Measurements from ENCODE around the gene FBXO47. TPM values are rescaled to one million over a fixed set of nuclear protein-coding genes. Genes with fewer than 3 reads are reported as not detected.

FBXO47 gene
- total and polyA plus RNA-seq, 12 donors, result not detected

GRCh38 chr17:38919316-38920078, 47.7 kb downstream of the FBXO47 start:
- 93 to 95% (median 94%) methylated on average over 13 to 16 of the region's 16 CpGs for WGBS, 4 donors
- Histone ChIP-seq H3K9me3 (replicated peaks in 1 of 3) (no peaks in the 10 kb centered on the region), H3K36me3 (replicated peaks in 1 of 2) (peaks cover 0 to 53% of the 10 kb centered on the region in 2 donors), H3K4me1 (replicated peaks in 1 of 2) (peaks cover 5 to 13% of the 10 kb centered on the region in 2 donors), H3K27ac (no peak overlapping the region), H3K27me3 (no peaks in the 10 kb centered on the region), H3K4me3 (no peak overlapping the region)
- DNase-seq, result peak in 1 of 7 donors; percentile 46
- intact Hi-C loops (cut with DNase I), result no loop called here
- TF ChIP-seq CTCF (IDR thresholded peaks at IDR 0.05) (no peak), POLR2A (IDR thresholded peaks at IDR 0.05) (no peak)

- Histone ChIP-seq H3K36me3 (replicated peaks in 1 of 2) (peaks cover 0 to 59% of the 10 kb centered on the region in 2 donors), H3K4me1 (replicated peaks in 1 of 2) (peaks cover 5 to 13% of the 10 kb centered on the region in 2 donors), H3K27me3 (no peaks in the 10 kb centered on the region), H3K27ac (no peak overlapping the region), H3K9me3 (replicated peaks in 1 of 3) (no peaks in the 10 kb centered on the region), H3K4me3 (no peak overlapping the region)
- peak in 1 of 7 donors; percentile 35 for DNase-seq
- WGBS, 4 donors, result 82 to 98% (median 93%) methylated on average over 4 to 5 of the region's 5 CpGs
- intact Hi-C loops (cut with DNase I), result no loop called here
- TF ChIP-seq POLR2A (IDR thresholded peaks at IDR 0.05) (no peak), CTCF (IDR thresholded peaks at IDR 0.05) (no peak)
These were observed 48.3 kb downstream of the FBXO47 start for GRCh38 chr17:38918916-38919315.

GRCh38 chr17:38918129-38918913, 48.9 kb downstream of the FBXO47 start:
- Histone ChIP-seq H3K9me3 (replicated peaks in 1 of 3) (no peaks in the 10 kb centered on the region), H3K36me3 (replicated peaks in 1 of 2) (peaks cover 0 to 61% of the 10 kb centered on the region in 2 donors), H3K4me3 (no peak overlapping the region), H3K4me1 (replicated peaks in 1 of 2) (peaks cover 5 to 9% of the 10 kb centered on the region in 2 donors), H3K27ac (no peak overlapping the region), H3K27me3 (no peaks in the 10 kb centered on the region)
- peak in 1 of 7 donors; percentile 52 for DNase-seq
- TF ChIP-seq CTCF (IDR thresholded peaks at IDR 0.05) (no peak), POLR2A (IDR thresholded peaks at IDR 0.05) (no peak)
- WGBS, 4 donors, result 81 to 92% (median 87%) methylated on average over 33 to 37 of the region's 37 CpGs
- intact Hi-C loops (cut with DNase I), result no loop called here

GRCh38 chr17:38917259-38917658, 49.9 kb downstream of the FBXO47 start:
- no peaks in the 10 kb centered on the region for H3K27me3 ChIP-seq
- H3K27ac ChIP-seq, result no peak overlapping the region
- WGBS, 4 donors, result 93 to 100% (median 97%) methylated on average over 3 of the region's 3 CpGs
- TF ChIP-seq POLR2A (IDR thresholded peaks at IDR 0.05) (no peak), CTCF (IDR thresholded peaks at IDR 0.05) (no peak)
- peaks cover 0 to 61% of the 10 kb centered on the region in 2 donors for H3K36me3 ChIP-seq (replicated peaks in 1 of 2)
- intact Hi-C loops (cut with DNase I), result no loop called here
- peak in 1 of 7 donors; percentile 21 for DNase-seq
- no peak overlapping the region for H3K4me3 ChIP-seq
- peaks cover 7 to 8% of the 10 kb centered on the region in 2 donors for H3K4me1 ChIP-seq (replicated peaks in 1 of 2)
- H3K9me3 ChIP-seq (replicated peaks in 1 of 3), result no peaks in the 10 kb centered on the region

All from adrenal gland (tissue), 12 donors.